Measurements from ENCODE around the gene PDE4D.

Gene PDE4D

DNA sequence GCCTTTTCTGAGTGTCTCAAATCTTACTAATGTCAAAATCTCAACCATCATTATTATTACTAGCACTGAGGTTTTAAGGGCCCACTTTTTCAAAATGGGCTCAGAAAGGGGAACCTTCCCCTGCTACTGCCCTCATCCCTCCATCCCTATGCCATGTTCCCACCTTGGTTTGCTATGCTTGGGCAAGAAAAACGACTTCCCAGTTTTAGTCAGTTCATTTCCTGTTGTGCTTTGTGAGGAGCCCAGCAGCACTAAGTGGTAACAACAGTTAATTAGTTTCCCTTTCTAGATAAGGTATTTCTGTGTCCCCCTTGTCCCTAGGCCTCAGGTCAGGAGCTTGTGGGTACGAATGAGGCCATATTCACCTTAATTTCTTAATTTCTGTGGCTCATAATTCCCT is 715.5 kb downstream of the PDE4D start:
- no peak for DNase-seq (ENCODE audit: low read depth in 2 of 2)

DNA sequence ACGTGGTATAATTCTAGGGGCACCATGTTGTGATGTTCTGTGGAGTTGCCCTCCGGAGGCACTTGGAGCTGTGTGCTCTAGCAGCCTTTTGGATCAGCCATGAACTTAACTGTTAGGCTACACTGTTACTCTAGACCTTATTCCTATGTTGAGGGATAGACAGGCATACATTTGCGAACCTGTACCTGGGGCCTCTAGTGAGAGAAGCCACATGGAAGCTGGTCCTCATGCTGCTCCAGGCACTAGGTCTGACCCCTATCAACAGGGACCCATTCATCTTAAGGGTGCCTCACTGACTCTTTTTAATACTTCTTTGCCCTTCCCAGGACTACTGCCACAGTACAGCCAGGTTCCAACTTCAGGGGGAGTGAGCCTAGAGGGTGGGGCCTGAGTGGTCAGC is 715.9 kb downstream of the PDE4D start:
- DNase-seq (ENCODE audit: low read depth in 2 of 2), result no peak

DNA sequence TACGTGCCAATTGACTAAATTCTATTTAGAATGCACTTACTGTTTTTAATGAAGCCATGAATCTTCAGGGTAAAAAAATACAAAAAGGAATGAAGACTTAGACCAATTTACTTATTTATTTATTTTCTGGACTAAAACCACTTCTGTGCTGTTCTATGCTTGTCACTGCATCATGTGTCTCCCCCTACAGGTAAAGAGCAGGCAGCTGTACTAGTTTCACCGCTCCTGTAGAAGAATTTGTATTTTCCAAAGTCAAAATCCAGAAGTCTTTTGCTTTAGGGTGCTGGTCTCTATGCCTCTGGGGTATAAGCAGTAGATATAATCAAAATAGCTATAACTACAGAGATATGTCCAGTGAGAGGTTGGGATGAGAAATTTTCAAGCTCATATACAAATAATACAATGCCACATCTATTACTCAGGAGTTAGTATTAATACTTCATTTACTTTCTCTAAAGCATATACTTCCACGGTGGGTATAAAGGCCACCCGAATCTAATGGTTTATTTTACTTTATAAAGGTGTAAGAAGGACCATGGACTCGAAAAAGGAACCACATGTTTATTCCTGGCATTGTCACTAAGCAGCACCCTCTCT is 719.2 kb downstream of the PDE4D start:
- no peak for DNase-seq (ENCODE audit: low read depth in 2 of 2)

DNA sequence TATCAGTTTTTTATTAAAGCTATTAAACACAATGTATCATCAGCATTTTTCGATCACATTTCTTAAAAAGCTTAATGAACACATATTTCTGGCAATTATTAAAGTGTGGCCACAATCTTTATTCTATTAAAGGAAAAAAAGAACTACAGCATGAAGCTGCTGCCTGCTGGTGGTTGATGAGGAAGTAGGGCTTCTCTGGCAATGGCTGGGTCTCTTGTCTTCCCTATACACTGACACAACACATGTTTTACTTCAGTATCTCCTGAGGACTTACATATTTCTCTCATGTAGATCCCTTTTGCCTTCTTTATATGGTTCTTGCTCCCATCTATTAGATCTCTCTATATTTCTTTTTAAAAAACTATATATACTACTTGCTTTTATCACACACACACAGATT is 719.9 kb downstream of the PDE4D start:
- no peak for DNase-seq (ENCODE audit: low read depth in 2 of 2)

DNA sequence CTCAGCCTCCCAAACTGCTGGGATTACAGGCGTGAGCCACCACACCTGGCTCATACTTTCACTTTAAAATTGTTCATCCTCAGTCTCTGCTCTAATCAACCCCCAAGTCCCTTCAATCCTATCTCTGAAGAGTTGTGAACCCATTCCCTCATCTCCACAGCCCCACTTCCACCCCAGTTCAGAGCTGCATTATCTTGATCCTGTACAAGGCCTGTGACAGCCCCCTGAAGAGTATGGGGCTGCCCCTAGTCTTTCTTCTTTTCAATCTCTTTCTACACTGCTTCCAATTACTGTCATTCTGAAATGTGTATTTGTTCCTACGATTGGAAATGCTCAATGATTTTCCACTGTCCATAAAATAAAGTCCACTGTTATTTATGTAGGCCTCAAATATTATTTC is 722.4 kb downstream of the PDE4D start:
- no peak for DNase-seq (ENCODE audit: low read depth in 2 of 2)

DNA sequence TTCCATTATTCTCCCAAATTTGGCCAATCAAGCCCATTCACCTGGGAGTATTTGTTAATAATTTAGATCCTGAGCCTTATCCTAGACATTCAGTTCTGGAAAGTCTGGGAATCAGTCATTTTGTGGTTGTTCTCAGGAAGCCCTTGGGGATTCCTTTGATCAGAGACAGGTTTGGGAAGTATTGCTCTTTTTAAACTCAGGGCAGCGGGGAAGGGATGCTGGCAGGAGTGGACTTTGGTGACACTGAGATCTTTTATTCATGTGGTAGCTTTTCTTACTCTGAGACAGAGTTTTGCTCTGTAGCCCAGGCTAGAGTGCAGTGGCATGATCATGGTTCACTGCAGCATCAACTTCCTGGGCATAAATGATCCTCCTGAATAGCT is 723.8 kb downstream of the PDE4D start:
- DNase-seq (ENCODE audit: low read depth in 2 of 2), result no peak

DNA sequence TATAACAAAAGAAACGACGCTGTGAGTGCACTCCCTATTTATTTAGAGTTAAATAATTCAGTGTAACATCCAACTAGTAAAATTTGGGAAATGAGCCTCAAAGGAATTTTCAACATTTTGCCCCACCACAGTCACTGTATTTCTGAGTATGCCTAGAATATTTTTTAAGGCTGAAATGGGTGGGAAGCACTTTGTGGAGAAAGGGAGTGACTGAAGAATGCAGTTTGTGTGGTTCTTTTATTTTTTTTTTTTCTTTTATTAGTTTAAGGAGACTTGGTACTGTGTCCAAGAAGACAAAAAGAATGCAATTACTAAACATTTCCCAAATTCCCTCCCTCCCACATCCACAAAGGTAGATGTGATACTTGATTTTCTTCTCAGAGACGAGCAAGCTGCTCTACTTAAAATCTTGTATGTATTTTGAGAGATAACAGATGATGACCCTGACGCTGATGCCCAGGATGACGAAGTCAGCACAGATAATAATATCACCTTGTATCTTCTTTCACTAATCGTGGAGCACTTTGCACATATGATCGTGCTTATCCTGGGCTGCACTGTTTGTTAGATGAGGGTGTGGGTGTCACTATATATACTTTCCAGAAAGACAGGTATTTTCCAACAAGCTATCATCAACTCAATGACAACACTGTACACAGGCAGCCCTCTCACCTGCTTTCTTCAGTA is 724.3 kb downstream of the PDE4D start:
- DNase-seq (ENCODE audit: low read depth in 2 of 2), result no peak

DNA sequence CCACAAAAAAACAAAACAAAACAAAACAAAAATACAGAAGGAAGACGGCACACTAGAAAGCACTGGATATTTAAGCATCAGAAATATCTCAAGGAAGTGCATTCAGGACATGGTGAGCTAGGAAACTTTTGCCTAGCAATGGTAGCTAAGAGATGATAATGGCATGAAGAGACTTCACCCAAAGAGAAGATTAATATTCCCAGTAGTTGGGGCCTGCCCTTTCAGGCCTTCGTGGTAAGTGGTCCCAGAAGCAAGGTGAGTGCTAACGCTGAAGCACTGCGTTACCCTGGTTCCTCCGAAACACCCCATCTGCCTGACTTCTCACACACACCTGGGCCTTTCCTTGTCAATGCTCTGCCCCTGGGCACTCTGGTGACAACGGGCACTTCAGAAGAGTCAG is 725.5 kb downstream of the PDE4D start:
- DNase-seq (ENCODE audit: low read depth in 2 of 2), result no peak

DNA sequence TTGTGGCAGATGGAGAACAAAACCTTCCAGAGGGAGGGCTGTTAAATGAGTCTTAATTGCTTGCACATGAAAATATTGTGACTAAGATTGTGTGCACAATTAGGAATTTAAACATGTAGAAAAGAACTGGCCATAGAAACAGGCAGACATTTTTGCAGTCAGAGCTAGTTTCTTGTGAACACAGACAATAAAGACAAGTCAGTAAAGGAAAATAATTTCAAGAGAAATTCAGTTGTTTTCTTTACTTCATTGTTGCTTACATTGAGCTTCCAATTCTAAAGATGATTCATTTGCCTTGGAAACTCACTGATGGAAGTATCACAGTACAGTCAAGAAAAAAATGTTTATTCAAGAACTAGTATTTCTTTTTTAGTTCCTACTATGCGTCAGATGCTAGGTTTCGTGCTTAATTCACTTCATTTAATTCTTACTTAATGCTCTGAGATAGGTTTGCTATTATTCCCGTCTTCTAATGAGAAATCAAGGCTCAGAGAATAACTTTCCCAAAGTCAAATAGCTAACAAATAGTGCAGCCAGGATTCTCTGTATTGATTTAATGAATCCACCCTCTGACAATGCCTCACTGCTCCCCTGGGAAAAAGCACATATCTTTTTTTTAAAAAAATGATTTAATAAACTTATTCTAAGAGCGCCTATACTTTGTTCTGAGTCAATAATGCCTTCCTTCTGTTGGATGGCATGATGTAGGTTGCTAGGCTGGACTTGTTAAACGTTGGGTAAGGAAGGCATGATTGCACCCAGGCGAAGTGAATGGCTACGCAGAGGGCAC is 729.3 kb downstream of the PDE4D start:
- DNase-seq (ENCODE audit: low read depth in 2 of 2), result no peak

DNA sequence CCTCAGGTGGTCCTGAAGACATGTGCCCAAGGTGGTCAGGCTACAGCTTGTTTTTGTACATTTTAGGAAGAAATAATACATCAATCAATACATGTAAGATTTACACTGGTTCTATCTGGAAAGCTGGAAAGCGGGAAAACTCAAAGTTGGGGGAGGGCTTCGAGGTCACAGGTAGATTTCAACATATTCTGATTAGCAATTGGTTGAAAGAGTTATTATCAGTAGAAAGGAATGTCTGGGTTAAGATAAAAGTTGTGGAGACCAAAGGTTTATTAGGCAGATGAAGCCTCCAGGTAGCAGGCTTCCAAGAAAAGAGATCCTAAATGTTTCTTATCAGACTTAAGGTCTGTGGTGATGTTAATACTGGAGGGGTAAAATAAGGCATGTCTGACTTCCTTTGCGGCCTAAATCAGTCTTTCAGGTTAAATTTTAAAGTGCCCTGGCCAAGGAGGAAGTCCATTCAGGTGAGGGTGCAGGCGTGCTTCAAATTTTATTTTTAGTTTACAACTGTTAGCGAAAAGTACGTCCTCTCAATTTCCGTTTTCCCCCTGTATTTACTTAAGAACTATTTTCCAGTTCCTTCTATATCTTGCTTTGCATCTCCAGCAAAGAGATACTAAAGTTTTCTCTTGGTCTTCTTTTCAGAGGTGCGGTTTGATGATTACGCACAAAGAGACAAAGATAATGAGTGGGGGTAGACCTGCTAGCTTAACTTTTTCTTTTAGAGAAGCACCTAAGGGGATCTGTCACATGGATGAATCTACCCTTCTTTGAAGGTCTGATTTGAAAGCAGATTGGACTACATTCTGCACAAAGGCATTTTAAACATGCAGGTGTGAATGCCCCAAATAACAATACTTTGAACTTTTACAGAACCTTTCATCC is 732.1 kb downstream of the PDE4D start:
- DNase-seq (ENCODE audit: low read depth in 2 of 2), result no peak

DNA sequence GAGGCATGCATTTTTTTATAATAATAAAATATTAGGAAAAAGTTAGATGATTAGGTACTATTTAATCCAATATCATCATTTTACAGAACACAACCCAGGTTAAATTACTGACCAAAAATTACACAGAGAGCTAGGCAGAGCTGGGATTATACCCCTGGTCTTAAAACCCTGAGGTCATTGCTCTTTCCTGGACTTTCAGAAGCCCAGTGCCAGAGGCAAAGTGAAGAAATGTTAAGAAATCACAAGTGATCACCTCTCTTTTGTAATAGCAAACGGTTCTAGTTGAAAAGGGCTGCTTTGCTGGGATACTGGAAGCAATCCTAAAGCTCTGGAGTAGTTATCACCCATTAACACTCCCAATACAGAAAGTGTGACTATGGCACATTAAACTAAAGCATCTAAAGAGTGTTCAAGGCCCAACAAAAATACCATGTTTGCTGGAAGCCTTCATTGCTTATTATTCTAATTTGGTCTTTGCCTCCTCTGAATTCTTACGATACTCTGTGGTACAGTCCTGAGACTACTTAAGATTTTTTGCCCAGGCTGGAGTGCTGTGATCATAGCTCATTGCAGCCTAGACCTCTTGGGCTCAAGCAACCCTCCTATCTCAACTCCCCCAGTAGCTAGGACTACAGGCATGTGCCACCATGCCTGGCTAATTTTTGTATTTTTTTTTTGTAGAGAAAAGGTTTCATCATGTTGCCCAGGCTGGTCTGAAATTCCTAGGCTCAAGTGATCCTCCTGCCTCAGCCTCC is 734.7 kb downstream of the PDE4D start:
- DNase-seq (ENCODE audit: low read depth in 2 of 2), result no peak

DNA sequence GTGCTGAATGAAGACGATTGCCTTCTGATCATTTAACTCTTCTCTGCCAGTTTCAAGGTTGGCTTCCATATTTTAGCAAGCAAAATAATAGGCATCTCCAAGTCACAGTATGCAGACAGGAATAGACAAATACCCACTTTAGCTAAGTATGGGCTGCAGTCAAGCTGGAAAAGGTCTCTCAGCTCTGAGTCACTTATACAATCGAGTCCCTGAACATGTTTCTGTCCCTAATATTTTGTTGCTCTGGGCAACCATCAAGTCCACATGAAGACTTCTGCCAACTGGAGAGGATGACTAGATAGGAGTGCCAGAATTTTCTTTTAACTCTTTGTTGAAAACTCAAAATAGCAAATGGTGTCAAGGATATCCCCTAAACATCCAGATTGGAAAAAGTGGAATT is 735.4 kb downstream of the PDE4D start:
- DNase-seq (ENCODE audit: low read depth in 2 of 2), result no peak

DNA sequence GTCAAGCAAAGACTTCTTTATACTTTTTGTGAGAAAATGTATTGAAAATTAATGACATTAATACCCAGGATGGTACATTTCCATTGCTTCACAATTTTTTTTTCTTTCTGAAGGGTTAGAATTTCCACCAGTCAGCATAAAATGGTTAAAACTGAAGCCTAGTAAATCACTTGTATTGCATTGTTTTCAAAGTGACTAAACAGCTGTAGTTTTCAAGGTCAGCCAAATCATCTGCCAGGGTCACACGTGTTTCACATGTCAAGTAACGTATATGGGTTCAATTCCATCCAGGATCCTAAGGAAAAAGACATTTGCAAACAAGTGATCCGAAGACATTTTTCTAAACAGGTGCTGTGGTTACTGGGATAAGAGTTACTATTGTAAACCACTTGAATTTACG is 736.5 kb downstream of the PDE4D start:
- DNase-seq (ENCODE audit: low read depth in 2 of 2), result no peak

DNA sequence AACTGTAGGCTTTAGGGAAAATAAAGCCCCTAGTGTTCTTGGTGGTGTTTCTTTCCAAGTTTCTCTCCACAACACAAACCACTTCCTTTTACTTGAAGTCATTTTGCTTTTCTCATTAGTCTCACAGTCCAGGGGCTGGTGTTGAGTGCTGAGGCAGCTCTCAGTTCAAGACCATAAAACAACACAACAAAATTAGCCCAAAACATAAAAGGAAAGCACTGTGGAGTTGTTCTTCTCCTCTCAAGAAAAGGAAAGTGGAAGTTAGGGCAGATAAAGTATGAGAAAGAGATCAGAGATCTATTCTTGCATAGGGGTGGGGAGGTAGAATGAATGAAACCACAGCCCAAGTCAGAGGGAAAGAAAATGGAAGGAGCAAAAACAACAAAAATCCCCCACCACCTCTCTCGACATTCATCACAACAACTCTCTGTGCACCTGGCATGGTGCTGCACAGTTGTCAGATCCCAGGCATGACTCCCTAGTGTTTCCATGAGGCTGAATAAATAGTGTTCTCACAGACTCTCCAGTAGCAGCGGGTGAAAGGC is 740.8 kb downstream of the PDE4D start:
- no peak for DNase-seq (ENCODE audit: low read depth in 2 of 2)

DNA sequence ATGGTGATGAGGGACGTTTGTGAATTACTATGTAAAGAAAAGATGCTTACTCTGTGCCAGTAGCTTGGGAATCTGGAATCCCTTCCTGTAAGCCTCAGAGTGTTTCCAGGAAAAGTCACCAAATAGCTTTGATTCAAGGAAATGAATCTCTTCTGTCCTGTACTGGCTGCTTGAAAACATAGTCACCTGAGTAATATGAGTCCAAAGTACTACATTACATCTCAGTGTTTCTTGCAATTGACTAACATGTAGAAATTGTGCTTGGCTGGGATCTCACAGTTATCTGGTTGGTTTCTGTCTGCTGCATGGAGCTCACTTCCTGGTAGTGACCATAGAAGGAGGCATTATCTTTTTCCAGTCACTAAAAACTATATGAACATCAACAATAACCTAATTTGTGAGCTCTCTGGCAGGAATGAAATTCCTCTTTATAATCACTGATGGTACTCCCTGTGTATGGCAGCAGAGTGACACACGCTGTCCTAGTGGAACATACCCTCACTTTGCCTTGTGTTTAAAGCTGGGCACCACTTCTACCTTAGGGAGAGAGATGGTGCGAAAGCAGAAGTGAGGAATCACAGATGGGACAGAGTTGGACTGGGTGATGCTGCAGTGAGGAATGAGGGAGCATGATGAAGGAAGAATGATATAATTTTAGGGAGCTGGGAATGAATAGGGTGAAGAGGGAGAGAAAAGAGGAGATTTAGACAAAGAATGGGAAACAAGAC is 742.2 kb downstream of the PDE4D start:
- DNase-seq (ENCODE audit: low read depth in 2 of 2), result no peak

DNA sequence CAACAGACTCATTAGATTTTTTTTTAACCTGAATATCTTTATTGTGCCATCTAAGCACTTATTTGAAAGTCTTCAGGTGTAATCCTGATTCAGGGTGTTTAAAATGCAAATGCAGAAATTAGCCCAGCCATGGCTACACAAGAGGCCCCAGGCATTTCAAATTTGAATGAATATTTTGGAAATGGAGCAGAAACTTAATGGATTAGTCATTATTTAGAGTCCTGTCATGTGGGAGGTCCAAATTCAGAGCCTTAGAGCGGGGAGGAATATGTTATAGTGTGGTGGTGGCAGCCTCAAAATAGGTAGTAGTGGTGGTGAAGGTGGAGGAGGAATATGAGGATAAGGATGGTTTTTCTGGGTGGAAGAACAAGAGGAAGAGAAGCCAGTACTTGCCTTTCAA is 743.7 kb downstream of the PDE4D start:
- no peak for DNase-seq (ENCODE audit: low read depth in 2 of 2)

DNA sequence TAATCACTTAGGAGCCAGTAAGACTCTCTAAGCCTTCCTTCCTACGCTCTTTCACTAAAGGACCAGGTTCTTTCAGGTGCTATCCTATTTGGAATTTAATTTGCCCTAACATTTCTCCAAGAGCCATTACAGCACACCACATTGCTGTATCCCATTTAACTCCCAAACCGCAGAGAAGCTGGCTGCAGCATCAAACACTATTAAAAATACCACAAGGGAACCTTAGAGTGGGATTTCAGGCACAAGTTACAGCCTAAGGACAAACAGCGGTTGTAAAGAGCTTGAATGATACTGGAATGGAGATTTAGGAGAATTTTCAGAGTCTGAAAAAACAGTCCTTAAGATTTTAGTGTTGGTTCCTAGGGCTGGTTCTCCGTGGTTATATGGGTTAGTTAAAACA is 744.3 kb downstream of the PDE4D start:
- no peak for DNase-seq (ENCODE audit: low read depth in 2 of 2)

DNA sequence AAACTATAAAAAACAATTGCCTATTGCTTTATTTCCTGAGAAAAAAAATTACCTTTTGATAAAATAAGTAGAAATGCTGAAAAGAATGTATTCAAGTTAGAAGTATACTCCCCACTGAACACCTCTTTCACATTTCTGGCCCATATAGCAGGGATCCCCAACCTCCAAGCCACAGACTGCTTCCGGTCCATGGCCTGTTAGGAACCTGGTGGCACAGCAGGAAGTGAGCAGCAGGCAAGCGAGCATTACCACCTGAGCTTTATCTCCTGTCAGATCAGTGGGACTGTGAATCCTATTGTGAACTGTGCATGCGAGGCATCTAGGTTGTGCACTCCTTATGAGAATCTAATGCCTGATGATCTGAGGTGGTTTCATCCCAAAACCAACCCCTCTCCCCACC is 746.8 kb downstream of the PDE4D start:
- no peak for DNase-seq (ENCODE audit: low read depth in 2 of 2)

DNA sequence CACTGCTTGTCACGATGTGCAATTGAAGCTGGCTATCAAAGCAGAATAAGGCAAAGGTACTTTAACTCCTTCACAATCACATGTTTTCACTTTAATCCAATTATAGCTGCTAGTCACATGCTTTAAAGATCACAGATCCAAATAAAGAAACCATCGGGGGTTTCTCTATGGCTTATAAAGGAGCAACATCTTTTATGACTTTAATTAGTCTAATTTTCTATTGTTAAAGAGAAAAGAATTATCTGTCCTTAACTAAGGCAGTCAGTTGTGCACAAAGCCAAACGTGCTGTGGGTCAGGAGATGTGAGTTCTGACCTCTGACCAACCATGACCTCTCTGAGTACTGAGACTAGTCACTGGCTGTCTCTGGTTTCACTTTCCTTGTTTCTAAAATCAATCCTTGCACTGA is 749.6 kb downstream of the PDE4D start:
- DNase-seq (ENCODE audit: low read depth in 2 of 2), result no peak

DNA sequence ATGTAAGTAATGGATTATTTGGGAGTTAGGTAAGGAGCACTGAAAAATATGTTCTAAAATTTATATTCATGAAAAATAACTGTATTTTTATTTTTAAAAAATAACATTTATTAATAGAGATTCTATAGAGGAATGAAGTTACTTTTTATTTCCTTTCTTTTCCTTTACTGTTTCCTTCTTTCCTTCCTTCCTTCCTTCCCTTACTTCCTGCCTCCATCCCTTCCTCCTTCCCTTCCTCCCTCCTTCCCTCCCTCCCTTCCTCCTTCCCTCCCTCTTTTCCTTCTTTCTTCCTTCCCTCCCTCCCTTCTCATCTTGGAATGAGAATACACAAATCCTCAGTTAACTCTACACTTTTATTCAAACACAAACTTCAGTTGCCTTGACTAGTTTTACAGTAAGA is 750.6 kb downstream of the PDE4D start:
- no peak for DNase-seq (ENCODE audit: low read depth in 2 of 2)

DNA sequence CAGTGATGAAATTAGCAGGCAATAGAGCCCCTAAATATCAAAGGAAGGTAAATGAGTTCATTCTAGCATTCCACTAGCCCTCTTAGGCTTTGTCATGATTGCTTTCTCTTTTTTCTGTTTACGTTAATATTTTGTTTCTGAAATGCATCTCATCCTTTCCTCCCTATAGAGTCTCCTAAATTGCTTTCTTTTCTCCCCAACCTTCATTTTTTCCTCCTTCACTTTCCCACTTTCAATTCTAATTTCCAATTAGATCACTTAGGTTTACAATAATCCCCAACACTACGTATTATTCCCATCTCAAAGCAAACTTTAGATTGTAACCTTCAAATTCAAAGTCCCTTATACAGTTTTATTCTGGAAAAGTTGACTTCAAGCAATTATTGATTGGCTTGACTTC is 751.4 kb downstream of the PDE4D start:
- DNase-seq (ENCODE audit: low read depth in 2 of 2), result no peak
